KMS-11 (cell line): ENCODE data around the gene AFF3.

Experiments
- H2AFZ ChIP-seq: fragments of 200-600 bp; sonication (generic); 2 replicates; pipeline ENCODE4 v1.6.1; 2016; ENCODE audit warnings: antibody characterized with exemption, mixed run types, low read depth
- H3K27ac ChIP-seq: fragments of 200-600 bp; sonication (generic); 2 replicates; pipeline ENCODE4 v1.6.1; 2016; ENCODE audit warnings: mild to moderate bottlenecking, mixed run types
- H3K27me3 ChIP-seq: fragments of 200-600 bp; sonication (generic); 2 replicates; pipeline ENCODE4 v1.6.1; 2017; ENCODE audit warnings: mild to moderate bottlenecking, low read depth, mixed run types, moderate library complexity; ENCODE audit not compliant: insufficient read depth
- H3K36me3 ChIP-seq: fragments of 200-600 bp; sonication (generic); 2 replicates; pipeline ENCODE4 v1.6.1; 2017; ENCODE audit warnings: mild to moderate bottlenecking, mixed run types; ENCODE audit not compliant: insufficient read depth
- H3K4me1 ChIP-seq: fragments of 200-600 bp; sonication (generic); 2 replicates; pipeline ENCODE4 v1.6.1; 2016; ENCODE audit warnings: mild to moderate bottlenecking, low read depth, mixed run types; ENCODE audit not compliant: poor library complexity, severe bottlenecking
- H3K4me2 ChIP-seq: fragments of 200-600 bp; sonication (generic); 2 replicates; pipeline ENCODE4 v1.7.0; 2016; ENCODE audit warnings: mild to moderate bottlenecking, mixed run types
- H3K4me3 ChIP-seq: fragments of 200-600 bp; sonication (generic); IDR thresholded peaks from 2 replicates; pipeline ENCODE4 v1.6.1; 2017; ENCODE audit warnings: low read depth, low read length, mixed read lengths; ENCODE audit not compliant: insufficient read depth
- H3K79me2 ChIP-seq: fragments of 200-600 bp; sonication (generic); 2 replicates; pipeline ENCODE4 v1.6.1; 2016; ENCODE audit warnings: low read depth, mixed run types; ENCODE audit not compliant: insufficient read depth
- H3K9ac ChIP-seq: fragments of 200-600 bp; sonication (generic); 2 replicates; pipeline ENCODE4 v1.6.1; 2016; ENCODE audit warnings: mild to moderate bottlenecking, mixed run types
- H4K20me1 ChIP-seq: fragments of 200-600 bp; sonication (generic); 2 replicates; pipeline ENCODE4 v1.6.1; 2016; ENCODE audit warnings: mild to moderate bottlenecking, mixed run types; ENCODE audit not compliant: insufficient read depth
- TF ChIP-seq, protein P1 (sequence below): fragments of 200-600 bp; sonication (generic); conservative IDR thresholded peaks from 2 replicates; pipeline ENCODE4 v1.6.1; 2017; ENCODE audit warnings: low read depth, mild to moderate bottlenecking, antibody characterized with exemption, low read length, moderate library complexity, mixed read lengths

The AFF3 gene

DNA sequence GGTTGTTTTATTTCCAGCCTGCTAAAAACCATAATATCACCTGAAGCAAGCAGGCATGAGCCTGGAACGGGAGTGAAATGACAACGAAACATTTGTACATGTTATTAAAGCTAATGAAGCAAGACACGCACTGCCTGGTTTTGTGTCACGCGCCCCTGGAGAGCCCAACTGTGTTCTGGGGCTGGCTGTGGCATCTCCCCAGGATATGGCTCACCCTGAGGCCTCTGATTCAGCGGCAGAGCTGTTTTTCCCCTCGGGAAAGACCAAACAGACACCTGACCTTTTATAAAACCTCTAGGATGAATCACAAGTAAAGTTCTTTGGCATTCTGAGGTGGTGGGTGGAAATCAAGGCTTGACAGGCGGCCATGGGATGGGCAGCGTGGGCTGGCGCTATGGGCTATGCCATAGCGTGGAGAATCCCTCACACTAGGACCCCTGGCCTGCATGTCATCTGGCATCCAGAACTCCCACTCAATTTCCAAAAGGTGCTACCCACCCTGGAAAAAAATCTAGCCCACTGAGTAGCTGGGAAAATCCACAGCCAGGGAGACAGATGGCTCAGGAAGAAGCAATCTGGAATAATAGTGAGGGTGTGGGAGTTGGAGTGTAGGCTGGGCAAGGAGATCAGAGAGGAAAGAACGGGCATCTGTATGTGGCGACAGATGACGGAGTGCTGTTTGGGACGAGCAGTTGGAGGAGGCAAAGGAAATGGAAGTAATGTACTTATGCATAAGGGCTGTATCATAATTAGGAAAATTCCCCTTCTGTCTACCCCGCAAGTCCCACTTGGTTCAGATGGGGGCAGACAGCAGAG lies 262.0 kb downstream of the AFF3 start:
- no peak overlapping the region for H3K4me3 ChIP-seq
- no peak overlapping the region for H2AFZ ChIP-seq
- no peaks in the 10 kb centered on the region for H3K36me3 ChIP-seq
- no peak overlapping the region for H3K9ac ChIP-seq
- H3K4me2 ChIP-seq = no peak overlapping the region
- no peaks in the 10 kb centered on the region for H4K20me1 ChIP-seq
- H3K4me1 ChIP-seq = no peaks in the 10 kb centered on the region
- TF ChIP-seq, protein P1, sequence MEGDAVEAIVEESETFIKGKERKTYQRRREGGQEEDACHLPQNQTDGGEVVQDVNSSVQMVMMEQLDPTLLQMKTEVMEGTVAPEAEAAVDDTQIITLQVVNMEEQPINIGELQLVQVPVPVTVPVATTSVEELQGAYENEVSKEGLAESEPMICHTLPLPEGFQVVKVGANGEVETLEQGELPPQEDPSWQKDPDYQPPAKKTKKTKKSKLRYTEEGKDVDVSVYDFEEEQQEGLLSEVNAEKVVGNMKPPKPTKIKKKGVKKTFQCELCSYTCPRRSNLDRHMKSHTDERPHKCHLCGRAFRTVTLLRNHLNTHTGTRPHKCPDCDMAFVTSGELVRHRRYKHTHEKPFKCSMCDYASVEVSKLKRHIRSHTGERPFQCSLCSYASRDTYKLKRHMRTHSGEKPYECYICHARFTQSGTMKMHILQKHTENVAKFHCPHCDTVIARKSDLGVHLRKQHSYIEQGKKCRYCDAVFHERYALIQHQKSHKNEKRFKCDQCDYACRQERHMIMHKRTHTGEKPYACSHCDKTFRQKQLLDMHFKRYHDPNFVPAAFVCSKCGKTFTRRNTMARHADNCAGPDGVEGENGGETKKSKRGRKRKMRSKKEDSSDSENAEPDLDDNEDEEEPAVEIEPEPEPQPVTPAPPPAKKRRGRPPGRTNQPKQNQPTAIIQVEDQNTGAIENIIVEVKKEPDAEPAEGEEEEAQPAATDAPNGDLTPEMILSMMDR = no peak
- H3K27me3 ChIP-seq = no peaks in the 10 kb centered on the region
- H3K27ac ChIP-seq = no peak overlapping the region
- H3K79me2 ChIP-seq = no peaks in the 10 kb centered on the region

DNA sequence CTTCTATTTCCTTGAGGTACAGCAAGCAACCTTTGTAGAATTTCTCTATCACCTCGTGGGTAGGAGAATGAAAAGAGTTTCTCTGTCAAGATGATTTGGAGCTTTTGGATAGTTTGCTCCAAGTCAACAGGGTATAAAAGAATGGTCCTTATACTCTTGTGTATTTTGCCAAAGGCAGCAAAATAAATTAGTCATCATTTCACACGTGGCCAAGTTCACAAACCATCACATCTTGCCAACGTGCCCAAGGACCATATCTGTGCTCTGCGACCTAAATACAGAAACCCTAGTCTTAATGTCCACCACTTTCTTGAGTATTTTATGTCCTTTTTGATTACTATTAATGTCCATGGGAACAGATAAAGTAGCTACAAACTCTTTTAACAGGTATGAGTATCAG lies 262.9 kb downstream of the AFF3 start:
- TF ChIP-seq, protein P1 = no peak
- Histone ChIP-seq H3K4me1 (no peaks in the 10 kb centered on the region), H3K27ac (no peak overlapping the region), H3K9ac (no peak overlapping the region), H2AFZ (no peak overlapping the region), H3K36me3 (no peaks in the 10 kb centered on the region), H3K4me3 (no peak overlapping the region), H4K20me1 (no peaks in the 10 kb centered on the region), H3K27me3 (no peaks in the 10 kb centered on the region), H3K4me2 (no peak overlapping the region), H3K79me2 (no peaks in the 10 kb centered on the region)

DNA sequence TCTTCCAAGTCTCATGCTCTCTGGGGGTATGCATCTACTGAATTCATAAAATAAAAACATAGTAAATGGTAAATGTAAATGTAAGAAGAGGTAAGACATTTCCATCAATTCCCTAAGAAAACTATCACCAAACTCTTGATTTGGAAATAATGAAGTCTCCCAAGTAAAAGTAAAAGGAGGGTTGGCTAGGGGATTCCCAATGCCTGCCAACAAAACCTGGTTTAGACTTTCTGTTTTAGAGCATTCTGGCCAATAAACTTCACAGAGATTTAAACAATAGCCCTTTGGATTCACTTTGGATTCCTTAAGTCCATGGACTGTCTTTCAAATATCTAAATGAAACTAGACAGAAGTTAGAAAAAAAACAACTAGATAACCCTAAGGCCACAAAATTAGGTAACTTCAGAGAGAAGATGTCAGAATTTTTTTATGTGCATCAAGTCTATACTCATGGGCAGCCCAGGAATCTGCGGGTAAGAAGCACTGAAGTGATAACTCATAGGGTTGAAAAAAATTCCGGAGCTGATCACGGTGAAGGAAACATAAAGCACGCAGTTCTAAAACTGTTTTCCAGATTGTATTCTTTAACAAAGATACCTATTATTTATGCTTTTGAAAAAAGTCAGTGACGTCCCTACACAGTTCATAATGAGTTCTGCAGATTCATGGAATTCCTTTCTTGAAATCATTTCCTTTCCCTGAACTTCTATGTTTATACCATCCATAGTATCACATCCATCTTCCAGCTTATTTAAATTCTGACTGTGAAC lies 263.6 kb downstream of the AFF3 start:
- Histone ChIP-seq H3K27ac (no peak overlapping the region), H3K9ac (no peak overlapping the region), H3K79me2 (no peaks in the 10 kb centered on the region), H3K4me3 (no peak overlapping the region), H2AFZ (no peak overlapping the region), H3K4me2 (no peak overlapping the region), H3K36me3 (no peaks in the 10 kb centered on the region), H3K27me3 (no peaks in the 10 kb centered on the region), H4K20me1 (no peaks in the 10 kb centered on the region), H3K4me1 (no peaks in the 10 kb centered on the region)
- TF ChIP-seq, protein P1 = no peak

DNA sequence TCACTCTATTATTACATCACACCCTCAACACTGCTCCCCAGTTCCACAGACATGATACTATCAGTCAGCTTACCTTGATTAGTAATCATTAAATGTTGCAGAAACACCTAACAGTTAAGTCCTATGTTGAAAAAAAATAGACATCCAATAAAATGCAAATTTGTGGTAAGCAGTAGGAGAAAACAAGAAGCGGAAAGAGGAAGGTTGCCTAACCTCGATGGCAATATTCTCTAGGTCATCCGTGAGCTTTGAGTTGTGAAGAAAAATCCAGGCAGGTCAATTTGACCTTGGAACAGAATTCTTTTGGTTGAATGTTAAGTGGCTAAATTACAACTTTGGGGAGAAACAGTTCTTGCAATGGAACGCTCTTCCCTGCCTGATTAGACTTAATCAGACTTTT lies 264.4 kb downstream of the AFF3 start:
- TF ChIP-seq, protein P1 = no peak
- H3K4me3 ChIP-seq = no peak overlapping the region
- H2AFZ ChIP-seq = no peak overlapping the region
- H3K4me2 ChIP-seq = no peak overlapping the region
- no peaks in the 10 kb centered on the region for H3K79me2 ChIP-seq
- no peak overlapping the region for H3K9ac ChIP-seq
- H3K27ac ChIP-seq = no peak overlapping the region
- H4K20me1 ChIP-seq = no peaks in the 10 kb centered on the region
- no peaks in the 10 kb centered on the region for H3K36me3 ChIP-seq
- no peaks in the 10 kb centered on the region for H3K4me1 ChIP-seq
- no peaks in the 10 kb centered on the region for H3K27me3 ChIP-seq
